Measurements from ENCODE around the gene RTP3.

Gene RTP3

DNA sequence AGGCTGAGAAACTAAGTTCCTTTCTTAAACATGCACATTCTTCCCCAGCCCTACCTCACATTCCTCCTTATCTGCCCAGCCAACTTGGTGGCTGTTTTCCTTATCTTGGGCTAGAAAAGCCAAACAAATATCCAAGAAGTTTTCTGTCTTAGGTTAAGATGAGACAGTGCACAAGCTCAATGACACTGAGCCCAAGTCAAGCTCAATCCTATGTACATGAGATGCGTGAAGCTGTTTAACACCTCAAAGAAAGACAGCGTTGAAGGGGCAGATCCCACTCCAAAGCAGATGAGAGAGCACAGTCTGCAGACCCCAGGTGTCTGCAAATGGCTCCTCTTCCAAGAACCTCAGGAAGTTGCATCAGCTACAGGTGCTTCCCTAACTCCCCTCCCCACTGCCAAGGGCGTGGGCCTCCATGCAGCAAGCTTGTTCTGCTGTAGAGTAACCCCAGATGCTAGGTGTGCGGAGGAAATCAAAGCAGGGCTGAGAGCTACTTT is 51.7 kb downstream of the RTP3 start:
- DNase-seq = no peak

DNA sequence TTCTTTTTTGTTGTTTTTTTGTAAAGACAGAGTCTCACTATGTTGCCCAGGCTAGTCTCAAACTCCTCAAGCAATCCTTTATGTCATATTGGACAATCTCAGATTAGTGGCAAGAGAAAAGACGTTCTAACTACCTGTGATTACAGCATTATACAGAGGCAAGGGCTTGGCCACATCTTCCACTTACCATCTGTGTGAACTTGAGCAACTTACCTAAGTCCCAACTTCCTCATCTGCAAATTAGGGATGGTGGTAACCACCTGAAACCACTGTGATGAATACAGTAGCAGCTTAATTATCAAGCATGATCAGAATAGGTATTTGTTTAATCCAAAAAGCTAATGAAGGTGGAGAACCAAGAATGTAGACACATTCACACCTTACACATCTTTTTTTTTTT is 52.2 kb downstream of the RTP3 start:
- DNase-seq = no peak
